ENCODE measurements around the gene PAX5.

Gene PAX5

GRCh38 chr9:36985769-36986467, 48.1 kb downstream of the PAX5 start:
- DNase-seq, result no peak

GRCh38 chr9:36985061-36985768, 48.9 kb downstream of the PAX5 start:
- DNase-seq, result no peak

GRCh38 chr9:36980148-36980974, 53.7 kb downstream of the PAX5 start:
- peak; percentile 64 for DNase-seq

GRCh38 chr9:36976371-36977030, 57.6 kb downstream of the PAX5 start:
- no peak for DNase-seq

- DNase-seq, result no peak
Observed at GRCh38 chr9:36974731-36975130, 59.3 kb downstream of the PAX5 start.

GRCh38 chr9:36971935-36972488, 62.1 kb downstream of the PAX5 start:
- DNase-seq, result no peak

GRCh38 chr9:36970007-36970888, 63.8 kb downstream of the PAX5 start:
- no peak for DNase-seq

GRCh38 chr9:36969216-36969771, 64.8 kb downstream of the PAX5 start:
- DNase-seq, result no peak

- no peak for DNase-seq
Observed at GRCh38 chr9:36968574-36969215, 65.4 kb downstream of the PAX5 start.

GRCh38 chr9:36967997-36968396, 66.1 kb downstream of the PAX5 start:
- DNase-seq, result no peak

- no peak for DNase-seq
Observed at GRCh38 chr9:36966371-36967097, 67.5 kb downstream of the PAX5 start.

- DNase-seq, result no peak
Observed at GRCh38 chr9:36964791-36965190, 69.3 kb downstream of the PAX5 start.

GRCh38 chr9:36963346-36963745, 70.7 kb downstream of the PAX5 start:
- DNase-seq, result no peak

- no peak for DNase-seq
Observed at GRCh38 chr9:36962691-36963090, 71.4 kb downstream of the PAX5 start.

GRCh38 chr9:36961561-36962325, 72.3 kb downstream of the PAX5 start:
- DNase-seq, result no peak

- DNase-seq, result no peak
Observed at GRCh38 chr9:36961051-36961450, 73.0 kb downstream of the PAX5 start.

GRCh38 chr9:36960575-36960955, 73.5 kb downstream of the PAX5 start:
- no peak for DNase-seq

GRCh38 chr9:36959681-36960574, 74.1 kb downstream of the PAX5 start:
- DNase-seq, result no peak
